SH-SY5Y (cell line): ENCODE data around the gene MCL1.

Experiments
- GATA2 ChIP-seq: IDR thresholded peaks from 2 replicates; pipeline ENCODE4 v1.6.1; 2011; ENCODE audit warnings: mild to moderate bottlenecking, low read depth, low read length
- GATA3 ChIP-seq: IDR thresholded peaks from 2 replicates; pipeline ENCODE4 v1.6.1; 2011; ENCODE audit warnings: low read depth, mild to moderate bottlenecking, low read length, moderate library complexity

- no peak for TF ChIP-seq GATA2
- no peak for TF ChIP-seq GATA3
These were observed 31.2 kb upstream of the MCL1 start for GRCh38 chr1:150610576-150610975.
